Colonic mucosa (tissue), 4 donors: ENCODE data around the gene SUV39H1. TPM values are rescaled to one million over a fixed set of nuclear protein-coding genes. Genes with fewer than 3 reads are reported as not detected.

ENCODE experiments used
- DNase-seq: peaks from one replicate; pipeline ENCODE4 v3.0.0-alpha.2; 2020
- H3K27ac ChIP-seq: fragments of 200-600 bp; one replicate; pipeline ENCODE4 v1.8.0; 2021
- H3K27me3 ChIP-seq: fragments of 200-600 bp; one replicate; pipeline ENCODE4 v1.8.0; 2021
- H3K36me3 ChIP-seq: fragments of 200-600 bp; one replicate; pipeline ENCODE4 v1.8.0; 2021
- H3K4me1 ChIP-seq: fragments of 200-600 bp; one replicate; pipeline ENCODE4 v1.8.0; 2021; ENCODE audit warnings: mild to moderate bottlenecking
- H3K4me3 ChIP-seq: fragments of 200-600 bp; one replicate; pipeline ENCODE4 v1.8.0; 2021
- H3K9ac ChIP-seq, 2 donors: one replicate each; pipeline ENCODE4 v1.7.0; 2013; ENCODE audit warnings: control low read depth in 2 of 2, low read depth in 2 of 2, low read length in 2 of 2
- H3K9me3 ChIP-seq: fragments of 200-600 bp; one replicate; pipeline ENCODE4 v1.8.0; 2021
- intact Hi-C: fragments of 100-400 bp; cut with DNase I; formaldehyde crosslinking; loops from one replicate; pipeline ENCODE4 v1.14.1; 2022
- total RNA-seq, 2 donors: library from RNA; stranded (reverse); fragmentation: NEBNext Ultra II Directional in 1 of 2; extraction: Animal tissue kit (Norgen Biotek cat#: 25700) in 1 of 2; gene quantifications; one replicate each; pipeline ENCODE4 v1.2.1, GENCODE V29; 2021
- TF ChIP-seq, protein P1 (sequence below): fragments of 200-600 bp; IDR thresholded peaks from one replicate; pipeline ENCODE4 v1.8.0; 2022; ENCODE audit warnings: antibody characterized with exemption, mild to moderate bottlenecking
- donor health status: healthy.
- donor health status: DM: no; HTN: no; CAD: no.
- donor health status: DM: no; HTN: no; CAD: no.

Gene SUV39H1
- total RNA-seq, 2 donors from 2014 or later = 4.8 to 16.8 TPM

DNA sequence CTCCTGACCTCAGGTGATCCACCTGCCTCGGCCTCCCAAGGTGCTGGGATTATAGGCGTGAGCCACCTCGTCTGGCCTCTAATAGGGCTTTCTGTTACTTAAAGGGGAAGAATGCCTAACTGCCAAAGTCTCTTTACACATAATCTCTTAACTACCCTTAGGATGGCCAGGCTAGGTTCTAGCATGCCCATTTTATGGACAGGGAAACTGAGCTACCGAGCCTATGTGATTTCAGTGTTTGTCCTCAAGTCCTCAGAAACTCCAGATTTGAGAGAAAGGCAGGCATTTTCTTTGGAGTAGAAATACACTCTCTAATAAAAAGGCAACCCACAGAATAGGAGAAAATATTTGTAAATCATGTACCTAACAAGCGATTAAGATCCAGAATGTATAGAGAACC, 52.6 kb downstream of the SUV39H1 start:
- Histone ChIP-seq H3K4me3 (no peak overlapping the region), H3K9ac (no peak overlapping the region), H3K36me3 (no peaks in the 10 kb centered on the region), H3K9me3 (no peaks in the 10 kb centered on the region), H3K27me3 (peaks cover 3% of the 10 kb centered on the region), H3K27ac (no peak overlapping the region), H3K4me1 (no peaks in the 10 kb centered on the region)
- TF ChIP-seq, protein P1, sequence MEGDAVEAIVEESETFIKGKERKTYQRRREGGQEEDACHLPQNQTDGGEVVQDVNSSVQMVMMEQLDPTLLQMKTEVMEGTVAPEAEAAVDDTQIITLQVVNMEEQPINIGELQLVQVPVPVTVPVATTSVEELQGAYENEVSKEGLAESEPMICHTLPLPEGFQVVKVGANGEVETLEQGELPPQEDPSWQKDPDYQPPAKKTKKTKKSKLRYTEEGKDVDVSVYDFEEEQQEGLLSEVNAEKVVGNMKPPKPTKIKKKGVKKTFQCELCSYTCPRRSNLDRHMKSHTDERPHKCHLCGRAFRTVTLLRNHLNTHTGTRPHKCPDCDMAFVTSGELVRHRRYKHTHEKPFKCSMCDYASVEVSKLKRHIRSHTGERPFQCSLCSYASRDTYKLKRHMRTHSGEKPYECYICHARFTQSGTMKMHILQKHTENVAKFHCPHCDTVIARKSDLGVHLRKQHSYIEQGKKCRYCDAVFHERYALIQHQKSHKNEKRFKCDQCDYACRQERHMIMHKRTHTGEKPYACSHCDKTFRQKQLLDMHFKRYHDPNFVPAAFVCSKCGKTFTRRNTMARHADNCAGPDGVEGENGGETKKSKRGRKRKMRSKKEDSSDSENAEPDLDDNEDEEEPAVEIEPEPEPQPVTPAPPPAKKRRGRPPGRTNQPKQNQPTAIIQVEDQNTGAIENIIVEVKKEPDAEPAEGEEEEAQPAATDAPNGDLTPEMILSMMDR = no peak
- intact Hi-C loops = no loop called here
- no peak for DNase-seq

GRCh38 chrX:48751343-48751742, 54.8 kb downstream of the SUV39H1 start:
- Histone ChIP-seq H3K9ac (no peak overlapping the region), H3K27ac (no peak overlapping the region), H3K4me3 (no peak overlapping the region), H3K9me3 (no peaks in the 10 kb centered on the region), H3K4me1 (no peaks in the 10 kb centered on the region), H3K27me3 (peaks cover 3% of the 10 kb centered on the region), H3K36me3 (no peaks in the 10 kb centered on the region)
- intact Hi-C loops = no loop called here
- TF ChIP-seq, protein P1 = no peak
- DNase-seq = no peak

DNA sequence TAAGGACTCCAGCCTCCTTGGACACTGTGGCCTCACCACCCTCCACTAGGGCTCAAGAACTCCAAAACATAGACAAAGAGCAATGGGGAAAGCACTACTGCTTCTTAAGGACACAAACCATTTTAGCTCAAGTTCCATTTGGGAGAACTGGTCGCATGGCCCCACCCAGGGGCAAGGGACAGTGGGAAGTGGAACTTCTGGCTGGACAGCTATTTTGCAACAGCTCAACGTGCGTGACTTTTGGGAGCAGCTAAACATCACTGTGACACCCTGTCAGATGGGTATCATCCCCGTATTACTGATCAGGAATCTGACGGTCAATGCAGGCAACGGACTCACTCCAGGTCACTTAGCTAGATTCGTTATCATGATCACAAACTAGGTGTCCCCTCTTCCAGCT, 56.0 kb downstream of the SUV39H1 start:
- TF ChIP-seq, protein P1 = no peak
- Histone ChIP-seq H3K27me3 (peaks cover 3% of the 10 kb centered on the region), H3K27ac (no peak overlapping the region), H3K36me3 (no peaks in the 10 kb centered on the region), H3K9ac (no peak overlapping the region), H3K4me3 (no peak overlapping the region), H3K4me1 (no peaks in the 10 kb centered on the region), H3K9me3 (no peaks in the 10 kb centered on the region)
- DNase-seq = no peak
- intact Hi-C loops = no loop called here

DNA sequence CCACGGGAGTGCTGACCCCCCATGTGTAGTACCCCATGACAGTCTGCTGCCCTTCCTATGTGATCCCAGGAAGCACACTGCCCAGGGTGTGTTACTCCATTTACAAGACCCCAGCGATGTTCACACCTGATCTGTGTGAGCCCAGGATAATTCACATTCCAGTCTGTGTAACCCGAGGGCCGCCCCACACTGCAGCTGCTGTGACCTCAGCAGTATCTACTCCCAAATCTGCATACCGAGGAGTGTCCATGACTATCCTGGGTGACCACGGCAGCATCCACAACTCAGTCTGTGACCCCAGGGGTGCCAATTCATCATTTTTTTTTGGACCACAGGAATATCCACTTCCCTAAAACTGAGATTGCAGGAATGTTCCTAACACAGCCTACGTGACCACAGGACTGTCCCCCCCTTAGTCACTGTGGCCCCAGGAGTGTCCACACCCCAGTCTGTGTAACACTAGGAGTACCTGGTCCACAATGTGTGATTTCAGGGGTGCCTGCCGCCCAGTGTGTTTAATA, 57.2 kb downstream of the SUV39H1 start:
- Histone ChIP-seq H3K27ac (no peak overlapping the region), H3K9ac (no peak overlapping the region), H3K36me3 (no peaks in the 10 kb centered on the region), H3K27me3 (peaks cover 3% of the 10 kb centered on the region), H3K4me1 (no peaks in the 10 kb centered on the region), H3K4me3 (no peak overlapping the region), H3K9me3 (no peaks in the 10 kb centered on the region)
- intact Hi-C loops = no loop called here
- TF ChIP-seq, protein P1 = no peak
- no peak for DNase-seq

- H3K9me3 ChIP-seq = no peaks in the 10 kb centered on the region
- no peaks in the 10 kb centered on the region for H3K4me1 ChIP-seq
- H3K27ac ChIP-seq = no peak overlapping the region
- H3K4me3 ChIP-seq = no peak overlapping the region
- H3K9ac ChIP-seq = no peak overlapping the region
- TF ChIP-seq, protein P1 = no peak
- H3K36me3 ChIP-seq = no peaks in the 10 kb centered on the region
- intact Hi-C loops = no loop called here
- H3K27me3 ChIP-seq = peaks cover 3% of the 10 kb centered on the region
- DNase-seq = no peak
These were observed 57.7 kb downstream of the SUV39H1 start for GRCh38 chrX:48754238-48754637.

Other genes starting within 250 kb of the SUV39H1 start
- 10 to 100 TPM; 18.8 to 89.3 TPM for gene SLC38A5, start 226.5 kb upstream of the SUV39H1 start, total RNA-seq
- gene FTSJ1, start 220.5 kb upstream of the SUV39H1 start, total RNA-seq = 10 to 100 TPM; 18.0 to 38.7 TPM
- gene PORCN, start 187.7 kb upstream of the SUV39H1 start, total RNA-seq = 1 to 10 TPM; 3.6 to 5.3 TPM
- gene EBP, start 174.9 kb upstream of the SUV39H1 start, total RNA-seq = 100 to 1,000 TPM; 225 to 271 TPM
- gene TBC1D25, start 157.0 kb upstream of the SUV39H1 start, total RNA-seq = 10 to 100 TPM in 1 of 2 donors, 1 to 10 TPM in 1; 8.1 to 11.6 TPM
- gene RBM3, start 122.2 kb upstream of the SUV39H1 start, total RNA-seq = 100 to 1,000 TPM in 1 of 2 donors, 10 to 100 TPM in 1; 92.1 to 175 TPM
- gene WDR13, start 99.2 kb upstream of the SUV39H1 start, total RNA-seq = 100 to 1,000 TPM in 1 of 2 donors, 10 to 100 TPM in 1; 90.4 to 121 TPM
- 1 to 10 TPM; 3.0 to 4.9 TPM for gene WAS, start 12.9 kb upstream of the SUV39H1 start, total RNA-seq
- gene GLOD5, start 65.0 kb downstream of the SUV39H1 start, total RNA-seq = 1 to 10 TPM; 4.0 to 9.0 TPM
- gene GATA1, start 89.9 kb downstream of the SUV39H1 start, total RNA-seq = under 1 TPM in 1 of 2 donors, not detected in 1; 0.77 TPM
- 10 to 100 TPM; 66.2 to 71.5 TPM for gene HDAC6, start 105.3 kb downstream of the SUV39H1 start, total RNA-seq
- under 1 TPM in 1 of 2 donors, not detected in 1; 0.32 TPM for gene ERAS, start 129.8 kb downstream of the SUV39H1 start, total RNA-seq
- gene PCSK1N, start 138.9 kb downstream of the SUV39H1 start, total RNA-seq = 10 to 100 TPM in 1 of 2 donors, 1 to 10 TPM in 1; 6.0 to 10.1 TPM
- 10 to 100 TPM; 48.8 to 91.0 TPM for gene TIMM17B, start 201.0 kb downstream of the SUV39H1 start, total RNA-seq
- 10 to 100 TPM; 68.1 to 76.3 TPM for gene PQBP1, start 201.2 kb downstream of the SUV39H1 start, total RNA-seq
- 10 to 100 TPM; 57.8 to 83.1 TPM for gene SLC35A2, start 214.9 kb downstream of the SUV39H1 start, total RNA-seq
- 10 to 100 TPM; 14.3 to 18.8 TPM for gene PIM2, start 222.3 kb downstream of the SUV39H1 start, total RNA-seq